ENCODE results near the gene URB1. TPM values are rescaled to one million over a fixed set of nuclear protein-coding genes. Genes with fewer than 3 reads are reported as not detected.
A peak's percentile ranks its signal among the peaks of the same experiment; 100 is the strongest.

URB1 gene
- total and polyA plus RNA-seq, 3 experiments from 2014 or later = 3.9 to 39.8 (median 38.9) TPM

DNA sequence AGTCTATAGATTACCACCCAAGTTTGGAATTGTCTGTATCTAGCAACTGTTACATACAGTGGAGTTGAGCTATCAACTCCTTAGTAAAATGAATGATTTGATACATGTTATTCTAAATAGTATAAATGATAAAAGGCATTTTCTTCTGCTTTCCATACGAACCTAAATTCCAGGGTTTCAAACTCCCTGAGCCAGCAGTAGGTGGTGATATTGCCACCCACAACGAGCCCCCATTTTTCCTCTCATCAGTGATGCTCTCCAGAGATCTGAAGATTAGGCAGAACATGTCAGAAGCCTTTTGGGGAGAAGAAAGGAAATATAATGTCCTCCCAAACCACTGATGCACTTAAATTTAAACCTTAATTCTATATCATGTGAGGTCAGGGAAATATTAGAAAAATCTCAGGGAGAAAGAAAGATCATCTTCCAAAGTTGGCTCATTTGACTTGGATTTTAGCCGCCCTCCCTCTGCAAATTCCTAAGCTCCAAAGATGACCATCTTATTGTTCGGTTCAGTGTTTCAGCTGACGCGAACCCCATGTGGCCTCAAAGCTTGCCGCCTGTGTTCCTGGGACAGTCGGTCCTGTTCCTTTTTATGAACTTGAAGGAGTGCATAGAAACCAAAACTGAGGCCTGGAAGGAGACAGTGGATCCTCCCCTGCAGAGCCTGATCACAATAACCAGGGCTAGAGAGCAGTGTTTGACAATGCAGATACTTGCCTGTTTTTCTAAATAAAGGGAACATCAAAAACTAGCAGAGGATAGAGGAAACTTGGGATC lies 22.0 kb upstream of the URB1 start:
- Mint-ChIP-seq H3K9me3 (no peaks in the 10 kb centered on the region), H3K27ac (peak overlapping the region in 6 of 8 donors; percentile 11 to 92 (median 56)), H3K36me3 (peaks cover 0 to 30% (median 2%) of the 10 kb centered on the region in 3 donors), H3K4me3 (peak overlapping the region in 3 of 7 donors; percentile 21 to 94 (median 56)), H3K27me3 (no peaks in the 10 kb centered on the region), H3K4me1 (peaks cover 43 to 72% (median 45%) of the 10 kb centered on the region in 3 donors)
- ChIA-PET CTCF (interaction anchor here (1.2 to 4.9 kb wide), 3 partner anchors 10 to 186 kb away, joined by 3 to 25 read pairs (median 3); no protein-coding TSS in a partner anchor), POLR2A (interaction anchor here (1.2 to 1.3 kb wide), 3 partner anchors 8 to 14 kb away, joined by 3 to 7 read pairs (median 3); no protein-coding TSS in a partner anchor)
- no peaks in the 10 kb centered on the region for H3K27me3 ChIP-seq (ENCODE audit: insufficient read depth, low read length, poor library complexity, severe bottlenecking)
- H3K27ac ChIP-seq (ENCODE audit: low read depth, low read length) = no peak overlapping the region
- H3K36me3 ChIP-seq (ENCODE audit: insufficient read depth, low read length) = no peaks in the 10 kb centered on the region
- H3K4me3 ChIP-seq (ENCODE audit: low read length) = no peak overlapping the region
- no peaks in the 10 kb centered on the region for H3K9me3 ChIP-seq (ENCODE audit: low read length)
- no peak for DNase-seq
- H3K4me1 ChIP-seq (ENCODE audit: insufficient read depth, low read length) = peaks cover 23% of the 10 kb centered on the region

DNA sequence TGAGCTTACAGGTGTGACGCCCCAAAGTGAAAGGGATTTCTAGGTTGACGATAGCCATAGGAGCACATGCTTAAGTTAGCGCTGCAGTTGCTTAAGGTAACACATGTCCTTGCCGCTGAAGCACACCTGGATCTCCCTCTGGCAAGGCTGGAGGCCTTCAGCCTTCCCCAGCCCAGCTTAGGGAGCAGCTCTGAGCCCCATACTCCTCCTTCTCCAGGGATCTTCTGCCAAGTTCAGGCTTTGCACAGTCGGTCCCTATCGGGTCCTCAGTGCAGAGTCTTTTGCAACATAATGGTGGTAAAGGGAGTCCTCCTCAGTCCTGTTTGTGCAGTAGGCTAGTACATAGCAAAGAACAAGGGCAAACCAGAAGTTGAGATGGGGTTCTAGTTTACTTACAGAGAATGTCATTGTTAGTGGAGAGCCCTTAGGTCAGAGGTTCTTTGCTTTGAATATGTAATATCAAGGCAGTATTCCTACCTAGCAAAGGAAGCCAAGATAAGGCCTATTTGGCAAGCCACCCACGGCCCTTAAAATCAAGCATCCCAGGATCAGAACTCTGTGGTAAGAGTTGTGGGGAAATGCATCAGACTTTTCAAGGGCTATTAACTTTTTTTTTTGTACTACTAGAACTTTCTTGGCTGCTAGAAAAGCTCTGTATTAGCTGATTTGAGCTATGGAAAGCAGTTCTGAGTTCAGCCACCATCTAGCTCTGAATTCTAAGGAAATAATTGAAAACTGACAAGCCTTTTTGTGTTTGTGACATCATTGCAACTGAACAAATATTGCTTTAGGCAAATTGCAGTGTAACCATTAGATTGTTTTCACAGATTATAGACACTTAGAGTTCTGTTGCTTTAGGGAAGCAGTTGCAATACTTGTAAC lies 21.1 kb upstream of the URB1 start:
- peaks cover 23% of the 10 kb centered on the region for H3K4me1 ChIP-seq (ENCODE audit: insufficient read depth, low read length)
- H3K4me3 Mint-ChIP-seq = peak overlapping the region; percentile 89 to 96 (median 92)
- H3K9me3 Mint-ChIP-seq = no peaks in the 10 kb centered on the region
- H3K36me3 Mint-ChIP-seq = peaks cover 0 to 30% (median 2%) of the 10 kb centered on the region in 3 donors
- H3K36me3 ChIP-seq (ENCODE audit: insufficient read depth, low read length) = no peaks in the 10 kb centered on the region
- H3K27ac Mint-ChIP-seq = peak overlapping the region; percentile 85 to 99 (median 93)
- no peaks in the 10 kb centered on the region for H3K27me3 ChIP-seq (ENCODE audit: insufficient read depth, low read length, poor library complexity, severe bottlenecking)
- CTCF ChIA-PET = interaction anchor here (1.1 to 4.9 kb wide), 3 partner anchors 10 to 188 kb away, joined by 3 to 25 read pairs (median 5); no protein-coding TSS in a partner anchor
- peaks cover 45 to 80% (median 49%) of the 10 kb centered on the region in 3 donors for H3K4me1 Mint-ChIP-seq
- H3K4me3 ChIP-seq (ENCODE audit: low read length) = no peak overlapping the region
- H3K9me3 ChIP-seq (ENCODE audit: low read length) = no peaks in the 10 kb centered on the region
- POLR2A ChIA-PET = interaction anchor here (1.2 to 1.3 kb wide), 3 partner anchors 7 to 13 kb away, joined by 3 to 7 read pairs (median 3); no protein-coding TSS in a partner anchor
- peak overlapping the region; percentile 90 for H3K27ac ChIP-seq (ENCODE audit: low read depth, low read length)
- no peaks in the 10 kb centered on the region for H3K27me3 Mint-ChIP-seq
- peak in 1 of 5 donors; percentile 21 for DNase-seq

DNA sequence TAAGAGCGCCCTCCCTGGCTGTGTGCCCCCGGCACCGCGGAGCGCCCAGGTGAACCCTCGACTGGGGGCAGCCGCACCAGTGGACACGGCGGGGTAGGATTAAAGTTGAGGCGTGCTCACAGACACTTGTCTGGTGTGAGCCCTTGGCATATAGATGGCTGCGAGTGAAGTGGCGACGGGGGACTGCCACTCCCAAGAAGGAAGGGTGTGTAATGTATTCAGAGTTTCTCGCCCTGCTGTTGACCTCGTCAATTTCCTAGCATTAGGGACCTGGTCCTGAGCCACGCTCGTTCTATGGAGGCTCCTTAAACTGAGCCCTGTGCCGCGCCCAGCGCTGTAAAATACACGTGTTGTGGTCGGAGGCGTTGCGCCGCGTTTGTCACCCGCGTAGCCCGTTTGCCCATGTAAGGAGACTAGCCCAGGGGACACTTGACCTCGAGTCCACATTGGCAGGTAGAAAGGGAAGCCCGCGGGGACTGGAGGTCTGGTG lies 20.2 kb upstream of the URB1 start:
- H3K27ac Mint-ChIP-seq = peak overlapping the region; percentile 85 to 99 (median 93)
- H3K9me3 Mint-ChIP-seq = no peaks in the 10 kb centered on the region
- Histone ChIP-seq H3K36me3 (ENCODE audit: insufficient read depth, low read length) (no peaks in the 10 kb centered on the region), H3K4me1 (ENCODE audit: insufficient read depth, low read length) (peaks cover 32% of the 10 kb centered on the region), H3K27me3 (ENCODE audit: insufficient read depth, low read length, poor library complexity, severe bottlenecking) (no peaks in the 10 kb centered on the region), H3K27ac (ENCODE audit: low read depth, low read length) (peak overlapping the region; percentile 90), H3K9me3 (ENCODE audit: low read length) (no peaks in the 10 kb centered on the region), H3K4me3 (ENCODE audit: low read length) (peak overlapping the region; percentile 88)
- H3K27me3 Mint-ChIP-seq = no peaks in the 10 kb centered on the region
- DNase-seq = no peak
- H3K4me1 Mint-ChIP-seq = peaks cover 52 to 84% (median 58%) of the 10 kb centered on the region in 3 donors
- POLR2A ChIA-PET = interaction anchor here (1.2 to 3.2 kb wide), 4 partner anchors 18 to 199 kb away, joined by 3 to 29 read pairs (median 8); partner anchors contain the start of genes CFAP298 and URB1
- H3K36me3 Mint-ChIP-seq = peaks cover 0 to 26% (median 2%) of the 10 kb centered on the region in 3 donors
- CTCF ChIA-PET = interaction anchor here (1.1 to 4.9 kb wide), 3 partner anchors 20 to 188 kb away, joined by 5 to 25 read pairs (median 6); partner anchors contain the start of gene URB1
- peak overlapping the region; percentile 89 to 96 (median 92) for H3K4me3 Mint-ChIP-seq

DNA sequence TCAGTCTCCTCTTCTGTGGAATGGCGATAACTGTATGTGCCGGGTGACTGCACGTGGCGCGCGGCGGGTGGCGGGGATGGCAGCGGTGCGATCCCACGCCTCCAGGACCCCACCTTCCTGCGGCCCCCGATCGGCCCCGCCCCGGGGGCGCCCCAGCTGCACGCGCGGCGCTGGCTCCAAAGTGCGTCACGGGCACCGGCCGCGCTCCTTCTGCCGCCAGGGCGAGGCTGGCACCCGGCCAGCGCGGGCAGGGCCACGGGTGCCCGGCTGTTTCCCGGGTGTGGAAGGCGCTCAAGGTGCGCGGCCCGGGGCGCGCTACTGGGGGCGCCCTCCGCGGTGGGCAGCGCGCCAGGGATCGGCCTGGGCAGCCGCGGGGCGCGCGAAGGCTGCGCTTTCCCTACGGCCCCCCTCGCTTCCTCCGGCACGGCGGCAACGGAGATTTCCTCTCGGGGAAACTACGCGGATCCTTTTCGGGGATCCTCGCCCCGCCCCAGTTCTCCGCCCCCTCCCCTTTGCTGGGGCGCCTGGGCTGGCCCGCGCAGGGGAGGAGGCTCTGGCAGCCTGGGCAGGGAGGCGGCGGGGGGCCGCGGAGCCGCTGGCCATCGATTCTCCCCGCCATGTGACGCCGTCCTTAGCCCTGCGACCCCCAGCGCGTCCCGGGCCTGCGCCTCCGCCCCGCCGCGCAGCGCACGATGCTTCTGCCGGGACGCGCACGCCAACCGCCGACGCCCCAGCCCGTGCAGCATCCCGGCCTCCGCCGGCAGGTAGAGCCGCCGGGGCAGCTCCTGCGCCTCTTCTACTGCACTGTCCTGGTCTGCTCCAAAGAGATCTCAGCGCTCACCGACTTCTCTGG lies 19.6 kb upstream of the URB1 start, which contains the start of gene EVA1C:
Gene EVA1C, plus strand, starts transcription at position 545 of the 853 bp plus-strand sequence. Its CDS starts 148 bp downstream, at position 693.
- Mint-ChIP-seq H3K27me3 (no peaks in the 10 kb centered on the region), H3K9me3 (no peaks in the 10 kb centered on the region), H3K4me3 (peak within 1 kb of the TSS; percentile 93 to 97 (median 96)), H3K27ac (peak within 1 kb of the TSS; percentile 90 to 99 (median 96)), H3K36me3 (peaks cover 0 to 23% (median 2%) of the 10 kb centered on the region in 3 donors), H3K4me1 (peaks cover 54 to 86% (median 63%) of the 10 kb centered on the region in 3 donors)
- Histone ChIP-seq H3K4me3 (ENCODE audit: low read length) (peak within 1 kb of the TSS; percentile 88), H3K4me1 (ENCODE audit: insufficient read depth, low read length) (peaks cover 34% of the 10 kb centered on the region), H3K27ac (ENCODE audit: low read depth, low read length) (peak within 1 kb of the TSS; percentile 90), H3K36me3 (ENCODE audit: insufficient read depth, low read length) (no peaks in the 10 kb centered on the region), H3K27me3 (ENCODE audit: insufficient read depth, low read length, poor library complexity, severe bottlenecking) (no peaks in the 10 kb centered on the region), H3K9me3 (ENCODE audit: low read length) (no peaks in the 10 kb centered on the region)
- POLR2A ChIA-PET = interaction anchor here (0.8 to 3.2 kb wide), 9 partner anchors 9 to 200 kb away, joined by 3 to 29 read pairs (median 5); partner anchors contain the start of genes CFAP298 and URB1
- peak; percentile 68 to 86 (median 80) for DNase-seq
- CTCF ChIA-PET = interaction anchor here (1.2 to 4.9 kb wide), 4 partner anchors 9 to 188 kb away, joined by 4 to 25 read pairs (median 7); partner anchors contain the start of gene URB1

DNA sequence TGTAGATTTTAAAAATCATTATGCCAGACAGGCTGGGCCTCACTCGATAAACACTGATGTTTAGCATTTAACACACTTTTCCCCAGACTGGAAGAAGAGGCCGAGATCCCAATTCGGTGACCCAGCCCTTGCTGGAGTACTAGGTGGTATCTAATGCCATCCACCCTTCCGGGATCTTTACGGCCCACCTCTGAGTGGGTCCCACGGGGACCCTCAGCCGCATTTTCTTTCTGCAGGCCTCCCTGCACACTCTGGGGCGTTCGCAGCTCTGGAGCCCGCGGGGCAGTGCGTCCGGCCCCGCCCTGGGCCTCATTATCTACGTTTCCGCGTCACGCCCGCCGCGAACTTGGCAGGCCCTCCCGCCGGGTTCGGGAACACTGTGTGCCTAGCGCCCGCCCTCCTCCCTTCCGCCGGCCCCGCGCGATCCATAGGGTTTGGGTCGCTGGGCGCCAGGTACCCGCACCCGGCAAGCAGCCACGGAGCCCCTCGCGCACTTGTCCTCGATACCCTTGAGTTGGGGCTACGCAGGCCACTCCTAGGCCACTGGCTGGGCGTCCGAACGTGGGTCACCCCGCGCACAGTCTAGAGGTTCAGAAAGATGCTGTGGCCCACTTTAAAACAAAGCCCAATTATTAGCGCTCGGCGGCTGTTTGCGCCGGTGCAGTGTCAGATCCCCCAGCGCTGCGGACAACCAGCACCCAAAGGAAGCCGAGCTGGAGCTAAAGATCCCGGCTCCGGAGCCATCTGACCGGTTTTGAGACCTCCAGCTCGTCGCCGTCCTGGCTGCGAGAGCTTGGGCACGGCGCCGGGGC lies 18.7 kb upstream of the URB1 start:
- H3K36me3 Mint-ChIP-seq = peaks cover 0 to 23% (median 0%) of the 10 kb centered on the region in 3 donors
- CTCF ChIA-PET = interaction anchor here (1.2 to 4.9 kb wide), 4 partner anchors 8 to 189 kb away, joined by 4 to 25 read pairs (median 7); partner anchors contain the start of gene URB1
- peak; percentile 25 to 74 (median 52) for DNase-seq
- Histone ChIP-seq H3K27me3 (ENCODE audit: insufficient read depth, low read length, poor library complexity, severe bottlenecking) (no peaks in the 10 kb centered on the region), H3K9me3 (ENCODE audit: low read length) (no peaks in the 10 kb centered on the region), H3K27ac (ENCODE audit: low read depth, low read length) (peak overlapping the region; percentile 90), H3K4me1 (ENCODE audit: insufficient read depth, low read length) (peaks cover 34% of the 10 kb centered on the region), H3K4me3 (ENCODE audit: low read length) (peak overlapping the region; percentile 88), H3K36me3 (ENCODE audit: insufficient read depth, low read length) (no peaks in the 10 kb centered on the region)
- peak overlapping the region; percentile 93 to 97 (median 96) for H3K4me3 Mint-ChIP-seq
- H3K27me3 Mint-ChIP-seq = no peaks in the 10 kb centered on the region
- POLR2A ChIA-PET = interaction anchor here (0.8 to 3.2 kb wide), 9 partner anchors 8 to 201 kb away, joined by 3 to 29 read pairs (median 5); partner anchors contain the start of genes CFAP298 and URB1
- H3K9me3 Mint-ChIP-seq = no peaks in the 10 kb centered on the region
- peak overlapping the region; percentile 90 to 99 (median 96) for H3K27ac Mint-ChIP-seq
- peaks cover 54 to 84% (median 68%) of the 10 kb centered on the region in 3 donors for H3K4me1 Mint-ChIP-seq

DNA sequence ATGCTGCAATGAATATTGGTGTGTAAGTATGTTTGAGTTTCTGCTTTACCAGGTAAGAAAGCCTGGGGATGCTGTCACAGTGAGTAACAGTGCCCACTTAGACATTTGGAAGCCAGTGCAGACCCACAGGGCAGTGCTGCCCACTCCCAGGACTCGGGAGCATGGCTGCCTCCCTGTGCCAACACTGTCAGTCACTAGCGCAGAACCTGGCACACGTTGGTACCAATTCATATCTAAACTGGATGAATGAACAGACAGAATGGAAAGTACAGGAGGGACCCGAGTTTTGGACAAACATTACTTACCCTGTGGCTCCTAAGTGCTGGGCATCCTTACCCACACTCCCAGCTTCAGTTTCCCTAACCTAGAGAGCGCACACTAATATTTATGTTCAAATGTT lies 18.1 kb upstream of the URB1 start:
- peak overlapping the region; percentile 90 for H3K27ac ChIP-seq (ENCODE audit: low read depth, low read length)
- no peaks in the 10 kb centered on the region for H3K36me3 ChIP-seq (ENCODE audit: insufficient read depth, low read length)
- ChIA-PET CTCF (interaction anchor here (0.9 to 4.9 kb wide), 5 partner anchors 8 to 202 kb away, joined by 3 to 25 read pairs (median 4); partner anchors contain the start of gene CFAP298), POLR2A (interaction anchor here (0.9 to 3.2 kb wide), 6 partner anchors 8 to 201 kb away, joined by 3 to 29 read pairs (median 8); partner anchors contain the start of genes CFAP298 and URB1)
- peak overlapping the region; percentile 90 to 99 (median 96) for H3K27ac Mint-ChIP-seq
- peak overlapping the region; percentile 93 to 97 (median 96) for H3K4me3 Mint-ChIP-seq
- no peak for DNase-seq
- H3K27me3 Mint-ChIP-seq = no peaks in the 10 kb centered on the region
- H3K4me1 ChIP-seq (ENCODE audit: insufficient read depth, low read length) = peaks cover 34% of the 10 kb centered on the region
- H3K4me3 ChIP-seq (ENCODE audit: low read length) = peak overlapping the region; percentile 88
- peaks cover 53 to 85% (median 70%) of the 10 kb centered on the region in 3 donors for H3K4me1 Mint-ChIP-seq
- H3K36me3 Mint-ChIP-seq = peaks cover 0 to 22% (median 0%) of the 10 kb centered on the region in 3 donors
- no peaks in the 10 kb centered on the region for H3K9me3 ChIP-seq (ENCODE audit: low read length)
- H3K27me3 ChIP-seq (ENCODE audit: insufficient read depth, low read length, poor library complexity, severe bottlenecking) = no peaks in the 10 kb centered on the region
- H3K9me3 Mint-ChIP-seq = no peaks in the 10 kb centered on the region
